H9 (cell line): ENCODE data around the gene SLC30A3. TPM values are rescaled to one million over a fixed set of nuclear protein-coding genes. Genes with fewer than 3 reads are reported as not detected.

Experiments used
- DNase-seq: peaks from one replicate; pipeline ENCODE4 v3.0.0-alpha.2; 2017
- H2AFZ ChIP-seq: one replicate; pipeline ENCODE4 v1.6.1; 2013; ENCODE audit warnings: mild to moderate bottlenecking, low read length, control low read depth, moderate library complexity
- H2AK5ac ChIP-seq: 2 replicates; pipeline ENCODE4 v1.6.1; 2013; ENCODE audit warnings: low read length, control low read depth, mixed read lengths; ENCODE audit not compliant: insufficient read length
- H2BK120ac ChIP-seq: one replicate; pipeline ENCODE4 v1.6.1; 2013; ENCODE audit warnings: low read depth, mild to moderate bottlenecking, low read length, control low read depth, inconsistent platforms; ENCODE audit not compliant: poor library complexity, severe bottlenecking
- H2BK12ac ChIP-seq: 2 replicates; pipeline ENCODE4 v1.6.1; 2013; ENCODE audit warnings: low read length, control low read depth, mixed read lengths, low read depth; ENCODE audit not compliant: insufficient read length
- H2BK15ac ChIP-seq: 2 replicates; pipeline ENCODE4 v1.6.1; 2013; ENCODE audit warnings: low read depth, low read length, control low read depth
- H2BK20ac ChIP-seq: one replicate; pipeline ENCODE4 v1.6.1; 2013; ENCODE audit warnings: low read depth, mild to moderate bottlenecking, low read length, control low read depth, inconsistent platforms; ENCODE audit not compliant: poor library complexity, severe bottlenecking
- H2BK5ac ChIP-seq: 2 replicates; pipeline ENCODE4 v1.6.1; 2013; ENCODE audit warnings: low read length, control low read depth, mixed read lengths; ENCODE audit not compliant: insufficient read length
- H3K14ac ChIP-seq: 2 replicates; pipeline ENCODE4 v1.6.1; 2013; ENCODE audit warnings: low read length, control low read depth; ENCODE audit not compliant: insufficient read depth
- H3K18ac ChIP-seq: 2 replicates; pipeline ENCODE4 v1.6.1; 2013; ENCODE audit warnings: low read depth, mild to moderate bottlenecking, mixed read lengths, low read length, control low read depth; ENCODE audit not compliant: insufficient read length
- H3K23ac ChIP-seq: 2 replicates; pipeline ENCODE4 v1.6.1; 2013; ENCODE audit warnings: low read length, control low read depth, mixed read lengths, low read depth; ENCODE audit not compliant: insufficient read length
- H3K23me2 ChIP-seq: 2 replicates; pipeline ENCODE4 v1.6.1; 2013; ENCODE audit warnings: low read depth, mild to moderate bottlenecking, mixed read lengths, low read length, control low read depth; ENCODE audit not compliant: insufficient read length, poor library complexity, severe bottlenecking
- H3K27ac ChIP-seq: 2 replicates; pipeline ENCODE4 v1.5.1; 2013; ENCODE audit warnings: low read length, control low read depth, mixed read lengths, low read depth; ENCODE audit not compliant: insufficient read length
- H3K27me3 ChIP-seq: 2 replicates; pipeline ENCODE4 v1.6.1; 2013; ENCODE audit warnings: low read length, control low read depth, inconsistent platforms; ENCODE audit not compliant: insufficient read depth
- H3K4ac ChIP-seq: 2 replicates; pipeline ENCODE4 v1.6.1; 2013; ENCODE audit warnings: low read depth, mild to moderate bottlenecking, control low read depth, inconsistent platforms, low read length, moderate library complexity
- H3K4me1 ChIP-seq: 2 replicates; pipeline ENCODE4 v1.6.1; 2013; ENCODE audit warnings: low read length, control low read depth, inconsistent platforms; ENCODE audit not compliant: insufficient read depth
- H3K4me2 ChIP-seq: 2 replicates; pipeline ENCODE4 v1.6.1; 2013; ENCODE audit warnings: low read length, control low read depth, mixed read lengths; ENCODE audit not compliant: insufficient read length, insufficient read depth
- H3K56ac ChIP-seq: 2 replicates; pipeline ENCODE4 v1.6.1; 2013; ENCODE audit warnings: low read depth, mild to moderate bottlenecking, mixed read lengths, low read length, control low read depth; ENCODE audit not compliant: insufficient read length
- H3K79me1 ChIP-seq: 2 replicates; pipeline ENCODE4 v1.6.1; 2013; ENCODE audit warnings: low read depth, mild to moderate bottlenecking, moderate library complexity, low read length, control low read depth, inconsistent platforms; ENCODE audit not compliant: insufficient read depth, poor library complexity, severe bottlenecking
- H3K79me2 ChIP-seq: 2 replicates; pipeline ENCODE4 v1.6.1; 2013; ENCODE audit warnings: low read length, control low read depth, inconsistent platforms; ENCODE audit not compliant: insufficient read depth
- H3K9ac ChIP-seq: 2 replicates; pipeline ENCODE4 v1.6.1; 2013; ENCODE audit warnings: low read length, control low read depth, mixed read lengths; ENCODE audit not compliant: insufficient read length; ENCODE audit errors: extremely low read depth
- H3K9me3 ChIP-seq: one replicate; pipeline ENCODE4 v1.6.1; 2013; ENCODE audit warnings: low read depth, low read length, inconsistent platforms; ENCODE audit not compliant: control insufficient read depth
- H3T11ph ChIP-seq: one replicate; pipeline ENCODE4 v1.6.1; 2013; ENCODE audit warnings: mild to moderate bottlenecking, low read length, control low read depth, inconsistent platforms
- H4K20me1 ChIP-seq: one replicate; pipeline ENCODE4 v1.6.1; 2013; ENCODE audit not compliant: control insufficient read depth, insufficient read length, insufficient read depth
- H4K5ac ChIP-seq: 2 replicates; pipeline ENCODE4 v1.6.1; 2013; ENCODE audit warnings: low read depth, mild to moderate bottlenecking, mixed read lengths, low read length, control low read depth; ENCODE audit not compliant: insufficient read length
- H4K8ac ChIP-seq: replicated peaks from 2 replicates; pipeline ENCODE4 v1.6.1; 2013; ENCODE audit warnings: low read length, control low read depth, mixed read lengths, low read depth; ENCODE audit not compliant: insufficient read length
- H4K91ac ChIP-seq: 2 replicates; pipeline ENCODE4 v1.6.1; 2013; ENCODE audit warnings: low read depth, mild to moderate bottlenecking, moderate library complexity, mixed read lengths, low read length, control low read depth; ENCODE audit not compliant: insufficient read length
- H3K27ac Mint-ChIP-seq, 3 experiments: 2 replicates in 2 of 3; 3 replicates in 1 of 3; pipeline ENCODE4 v1.8.0; 2020 to 2021; ENCODE audit warnings: mixed read lengths in 3 of 3, mild to moderate bottlenecking in 1 of 3, moderate library complexity in 1 of 3
- H3K27me3 Mint-ChIP-seq: 2 replicates; pipeline ENCODE4 v1.8.0; 2021; ENCODE audit warnings: low read depth, mild to moderate bottlenecking, moderate library complexity, mixed read lengths
- H3K36me3 Mint-ChIP-seq, 3 experiments: 2 replicates in 2 of 3; 3 replicates in 1 of 3; pipeline ENCODE4 v1.8.0; 2020 to 2021; ENCODE audit warnings: low read depth in 3 of 3, mixed read lengths in 3 of 3; ENCODE audit not compliant: insufficient read depth in 1 of 3
- H3K4me1 Mint-ChIP-seq, 2 experiments: 2 replicates each; pipeline ENCODE4 v1.8.0; 2020; ENCODE audit warnings: mixed read lengths in 2 of 2
- H3K4me3 Mint-ChIP-seq, 2 experiments: 2 replicates in 1 of 2; 3 replicates in 1 of 2; pipeline ENCODE4 v1.8.0; 2020 to 2021; ENCODE audit warnings: mild to moderate bottlenecking in 2 of 2, mixed read lengths in 2 of 2, moderate library complexity in 1 of 2
- H3K9me3 Mint-ChIP-seq, 2 experiments: 2 replicates in 1 of 2; 3 replicates in 1 of 2; pipeline ENCODE4 v1.8.0; 2020; ENCODE audit warnings: mild to moderate bottlenecking in 2 of 2, mixed read lengths in 2 of 2, moderate library complexity in 1 of 2
- CTCF ChIP-seq: fragments of 200-600 bp; sonication (generic); conservative IDR thresholded peaks from 3 replicates; pipeline ENCODE4 v1.8.0; 2021; ENCODE audit warnings: antibody characterized with exemption, mild to moderate bottlenecking
- WGBS: extraction: QIAGEN DNeasy Blood & Tissue Kit; methylation state at CpG from one replicate; pipeline ENCODE4 v1.1.7; 2013; ENCODE audit warnings: missing lambda C conversion rate, low lambda C conversion rate, mixed read lengths; ENCODE audit not compliant: insufficient read length; ENCODE audit errors: extremely low coverage; 5-methylcytosine and 5-hydroxymethylcytosine counted together
- total RNA-seq: library from RNA; stranded (reverse); gene quantifications from 2 replicates; pipeline ENCODE4 v1.2.1, GENCODE V29; 2021

Gene SLC30A3
- total RNA-seq, 1 experiment from 2014 or later: 2.5 TPM

DNA sequence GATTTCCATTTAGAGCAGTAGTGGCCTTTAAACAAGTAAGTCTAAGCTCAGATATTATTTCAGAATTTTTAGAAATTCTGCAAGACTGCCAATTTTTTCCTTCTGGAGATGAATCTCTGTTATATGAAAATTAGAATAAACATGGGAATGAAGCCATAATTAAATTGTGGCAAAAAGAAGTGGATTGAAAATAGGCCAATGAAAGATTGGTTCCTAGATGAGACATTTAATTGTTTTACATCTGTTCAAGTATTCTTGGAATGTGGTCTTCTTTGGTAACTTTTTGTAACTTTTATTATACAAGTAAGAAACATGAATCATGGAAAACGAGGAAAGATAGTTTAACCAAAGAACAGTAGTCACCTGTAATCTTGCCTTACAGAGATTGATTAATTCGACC, 35.3 kb downstream of the SLC30A3 start:
- no CpG with 5 or more reads among the region's 2 CpGs for WGBS

More for the DNA sequence above, 35.3 kb downstream of the SLC30A3 start:
- Histone ChIP-seq H4K5ac (no peak overlapping the region), H4K20me1 (no peaks in the 10 kb centered on the region), H3K79me1 (no peaks in the 10 kb centered on the region), H3K23me2 (no peaks in the 10 kb centered on the region), H3K79me2 (no peaks in the 10 kb centered on the region), H2AK5ac (no peak overlapping the region), H2BK12ac (no peak overlapping the region), H3K27me3 (no peaks in the 10 kb centered on the region), H3T11ph (no peak overlapping the region), H3K23ac (no peak overlapping the region), H2BK15ac (no peak overlapping the region), H3K14ac (no peak overlapping the region), H3K4me2 (no peak overlapping the region), H4K8ac (no peak overlapping the region), H3K27ac (no peak overlapping the region), H3K18ac (no peak overlapping the region), H2BK20ac (no peak overlapping the region), H3K4ac (no peak overlapping the region), H3K9me3 (no peaks in the 10 kb centered on the region), H3K4me1 (no peaks in the 10 kb centered on the region), H2BK5ac (no peak overlapping the region), H2BK120ac (no peak overlapping the region), H3K9ac (no peak overlapping the region), H4K91ac (no peak overlapping the region), H3K56ac (no peak overlapping the region), H2AFZ (no peak overlapping the region)
- no peak overlapping the region for H3K4me3 Mint-ChIP-seq
- peaks cover 64 to 95% (median 89%) of the 10 kb centered on the region in 3 experiments for H3K36me3 Mint-ChIP-seq
- H3K27me3 Mint-ChIP-seq: no peaks in the 10 kb centered on the region
- no peaks in the 10 kb centered on the region for H3K4me1 Mint-ChIP-seq
- H3K27ac Mint-ChIP-seq: no peak overlapping the region
- no peaks in the 10 kb centered on the region for H3K9me3 Mint-ChIP-seq
- TF ChIP-seq CTCF: no peak
- no peak for DNase-seq
